ENCODE measurements around the gene VSNL1. TPM values are rescaled to one million over a fixed set of nuclear protein-coding genes. Genes with fewer than 3 reads are reported as not detected.

VSNL1 gene
- total RNA-seq, 1 experiment from 2014 or later, result not detected

DNA sequence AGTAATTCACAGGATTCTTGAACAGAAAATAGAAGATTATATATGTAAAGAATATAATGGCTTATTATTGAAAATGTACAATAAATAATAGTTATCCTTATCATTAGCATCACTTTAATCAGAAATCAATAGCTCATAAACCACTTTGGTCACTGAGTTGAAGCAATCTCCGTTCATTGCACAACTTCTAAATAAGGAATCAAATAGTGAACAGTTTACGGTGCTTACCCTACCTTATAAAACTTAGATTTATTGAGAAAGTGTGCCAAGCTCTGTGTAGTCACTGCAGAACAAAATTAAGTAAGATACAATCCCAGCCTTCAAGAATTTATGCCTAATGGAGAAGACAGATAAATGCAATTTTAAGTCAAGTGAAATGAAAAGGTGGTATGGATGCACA lies 6.7 kb downstream of the VSNL1 start:
- TF ChIP-seq, protein P1, sequence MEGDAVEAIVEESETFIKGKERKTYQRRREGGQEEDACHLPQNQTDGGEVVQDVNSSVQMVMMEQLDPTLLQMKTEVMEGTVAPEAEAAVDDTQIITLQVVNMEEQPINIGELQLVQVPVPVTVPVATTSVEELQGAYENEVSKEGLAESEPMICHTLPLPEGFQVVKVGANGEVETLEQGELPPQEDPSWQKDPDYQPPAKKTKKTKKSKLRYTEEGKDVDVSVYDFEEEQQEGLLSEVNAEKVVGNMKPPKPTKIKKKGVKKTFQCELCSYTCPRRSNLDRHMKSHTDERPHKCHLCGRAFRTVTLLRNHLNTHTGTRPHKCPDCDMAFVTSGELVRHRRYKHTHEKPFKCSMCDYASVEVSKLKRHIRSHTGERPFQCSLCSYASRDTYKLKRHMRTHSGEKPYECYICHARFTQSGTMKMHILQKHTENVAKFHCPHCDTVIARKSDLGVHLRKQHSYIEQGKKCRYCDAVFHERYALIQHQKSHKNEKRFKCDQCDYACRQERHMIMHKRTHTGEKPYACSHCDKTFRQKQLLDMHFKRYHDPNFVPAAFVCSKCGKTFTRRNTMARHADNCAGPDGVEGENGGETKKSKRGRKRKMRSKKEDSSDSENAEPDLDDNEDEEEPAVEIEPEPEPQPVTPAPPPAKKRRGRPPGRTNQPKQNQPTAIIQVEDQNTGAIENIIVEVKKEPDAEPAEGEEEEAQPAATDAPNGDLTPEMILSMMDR (IDR thresholded peaks at IDR 0.05; ENCODE audit: unreplicated experiment), result no peak
- H3K4me1 Mint-ChIP-seq (ENCODE audit: low read depth, unreplicated experiment), result no peaks in the 10 kb centered on the region
- BruUV-seq (replicated peaks), result no TSS peak
- H3K4me3 Mint-ChIP-seq (ENCODE audit: low read depth, unreplicated experiment), result no peak overlapping the region
- peaks cover 37% of the 10 kb centered on the region for H3K27me3 Mint-ChIP-seq (ENCODE audit: unreplicated experiment)
- H3K36me3 Mint-ChIP-seq (ENCODE audit: insufficient read depth, unreplicated experiment), result no peaks in the 10 kb centered on the region
- DNase-seq, result no peak
- no peaks in the 10 kb centered on the region for H3K9me3 Mint-ChIP-seq (ENCODE audit: low read depth, unreplicated experiment)
- CTCF ChIA-PET, result no interaction called here
- intact Hi-C loops (cut with micrococcal nuclease; ENCODE audit: unreplicated experiment), result no loop called here
- no peak overlapping the region for H3K27ac Mint-ChIP-seq (ENCODE audit: unreplicated experiment)

DNA sequence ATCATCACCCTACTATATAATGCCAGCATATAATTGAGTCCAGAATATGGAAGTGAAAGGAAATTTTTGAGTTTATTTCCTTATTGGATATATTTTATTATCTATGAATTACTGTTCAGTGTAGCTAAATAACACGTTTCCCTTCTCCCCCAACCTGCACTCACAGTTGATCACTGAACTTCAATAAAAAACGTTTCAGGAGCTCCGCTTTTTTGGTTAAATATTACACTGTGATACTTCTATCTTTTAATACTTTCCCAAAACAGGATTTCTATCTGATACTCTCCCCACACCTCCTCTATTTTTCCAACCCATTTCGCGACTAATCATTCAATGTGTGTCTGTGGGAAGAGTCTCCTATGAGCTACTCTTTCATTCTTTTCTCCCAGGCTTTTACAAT lies 7.2 kb downstream of the VSNL1 start:
- no peaks in the 10 kb centered on the region for H3K36me3 Mint-ChIP-seq (ENCODE audit: insufficient read depth, unreplicated experiment)
- H3K4me1 Mint-ChIP-seq (ENCODE audit: low read depth, unreplicated experiment), result no peaks in the 10 kb centered on the region

GRCh38 chr2:17550907-17551306 lies 10.4 kb downstream of the VSNL1 start:
- Mint-ChIP-seq H3K4me1 (ENCODE audit: low read depth, unreplicated experiment) (no peaks in the 10 kb centered on the region), H3K9me3 (ENCODE audit: low read depth, unreplicated experiment) (no peaks in the 10 kb centered on the region), H3K36me3 (ENCODE audit: insufficient read depth, unreplicated experiment) (no peaks in the 10 kb centered on the region), H3K27ac (ENCODE audit: unreplicated experiment) (no peak overlapping the region), H3K27me3 (ENCODE audit: unreplicated experiment) (peaks cover 15% of the 10 kb centered on the region), H3K4me3 (ENCODE audit: low read depth, unreplicated experiment) (no peak overlapping the region)
- TF ChIP-seq, protein P1 (IDR thresholded peaks at IDR 0.05; ENCODE audit: unreplicated experiment), result no peak
- BruUV-seq (replicated peaks), result no TSS peak
- intact Hi-C loops (cut with micrococcal nuclease; ENCODE audit: unreplicated experiment), result no loop called here
- DNase-seq, result no peak
- CTCF ChIA-PET, result no interaction called here

More for the DNA sequence above, 7.2 kb downstream of the VSNL1 start:
- intact Hi-C loops (cut with micrococcal nuclease; ENCODE audit: unreplicated experiment), result no loop called here
- no peak overlapping the region for H3K27ac Mint-ChIP-seq (ENCODE audit: unreplicated experiment)
- no TSS peak for BruUV-seq (replicated peaks)
- TF ChIP-seq, protein P1 (IDR thresholded peaks at IDR 0.05; ENCODE audit: unreplicated experiment), result no peak
- H3K4me3 Mint-ChIP-seq (ENCODE audit: low read depth, unreplicated experiment), result no peak overlapping the region
- H3K27me3 Mint-ChIP-seq (ENCODE audit: unreplicated experiment), result peaks cover 32% of the 10 kb centered on the region
- DNase-seq, result no peak
- H3K9me3 Mint-ChIP-seq (ENCODE audit: low read depth, unreplicated experiment), result no peaks in the 10 kb centered on the region
- CTCF ChIA-PET, result interaction anchor here (0.6 kb wide), 1 partner anchor 968 kb away, joined by 5 read pairs; no protein-coding TSS in a partner anchor

DNA sequence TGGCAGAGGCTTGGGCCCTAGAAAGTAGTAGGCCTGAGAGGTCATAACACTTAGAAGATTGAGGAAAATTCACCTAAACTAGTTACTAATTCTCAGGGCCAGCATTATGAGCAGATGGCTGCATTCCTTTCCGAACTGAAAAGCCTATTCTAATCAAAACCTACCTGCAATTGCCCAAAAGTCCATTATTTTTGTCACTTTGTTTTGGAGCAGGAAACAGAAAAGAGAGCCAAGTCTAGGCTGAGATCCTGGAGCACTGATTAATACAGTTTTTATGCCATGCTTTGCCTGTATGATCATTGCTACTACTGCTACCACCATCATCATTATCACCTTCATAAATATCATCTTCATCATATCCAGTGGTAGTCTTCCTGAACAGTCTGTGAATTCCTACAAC lies 14.7 kb downstream of the VSNL1 start:
- Mint-ChIP-seq H3K9me3 (ENCODE audit: low read depth, unreplicated experiment) (no peaks in the 10 kb centered on the region), H3K27ac (ENCODE audit: unreplicated experiment) (no peak overlapping the region), H3K4me3 (ENCODE audit: low read depth, unreplicated experiment) (no peak overlapping the region), H3K36me3 (ENCODE audit: insufficient read depth, unreplicated experiment) (no peaks in the 10 kb centered on the region), H3K27me3 (ENCODE audit: unreplicated experiment) (peaks cover 13% of the 10 kb centered on the region), H3K4me1 (ENCODE audit: low read depth, unreplicated experiment) (no peaks in the 10 kb centered on the region)
- CTCF ChIA-PET, result no interaction called here
- no TSS peak for BruUV-seq (replicated peaks)
- intact Hi-C loops (cut with micrococcal nuclease; ENCODE audit: unreplicated experiment), result no loop called here
- no peak for DNase-seq
- TF ChIP-seq, protein P1 (IDR thresholded peaks at IDR 0.05; ENCODE audit: unreplicated experiment), result no peak

All from Calu3 (cell line).